GM12892 (cell line): Measurements from ENCODE around the gene DCPS.

Source experiments
- POLR2A ChIP-seq: IDR thresholded peaks from 2 replicates; pipeline ENCODE4 v1.6.1; 2011; ENCODE audit warnings: low read depth, low read length, control low read depth
- POLR2AphosphoS5 ChIP-seq: IDR thresholded peaks from 2 replicates; pipeline ENCODE4 v1.6.1; 2011; ENCODE audit warnings: low read depth, low read length, control low read depth
- TAF1 ChIP-seq: IDR thresholded peaks from 2 replicates; pipeline ENCODE4 v1.6.1; 2011; ENCODE audit warnings: low read depth, mild to moderate bottlenecking, control low read depth, low read length, borderline replicate concordance

- TF ChIP-seq TAF1 (no peak), POLR2AphosphoS5 (no peak), POLR2A (no peak)
These were observed 50.9 kb downstream of the DCPS start for GRCh38 chr11:126354631-126355323.
